ENCODE results near the gene RABEPK.
"Not testable (repeated sequence)": the region's sequence is repeated elsewhere in the genome, so short reads cannot be mapped to it uniquely, and the experiment has no call there.

The RABEPK gene

GRCh38 chr9:125200216-125201047 is at the start of gene RABEPK:
RABEPK (plus strand) TSS chr9:125200542; CDS start chr9:125203014, 2,472 bp downstream.
- DNase-seq (ENCODE audit: low read depth), result peak; percentile 77

- no peak for DNase-seq (ENCODE audit: low read depth)
Measured at GRCh38 chr9:125151730-125152129, 48.6 kb upstream of the RABEPK start.

- no peak for DNase-seq (ENCODE audit: low read depth)
Measured at GRCh38 chr9:125153712-125154367, 46.5 kb upstream of the RABEPK start.

- no peak for DNase-seq (ENCODE audit: low read depth)
Measured at GRCh38 chr9:125156551-125156950, 43.8 kb upstream of the RABEPK start.

- no peak for DNase-seq (ENCODE audit: low read depth)
Measured at GRCh38 chr9:125160750-125161149, 39.6 kb upstream of the RABEPK start.

GRCh38 chr9:125161284-125161918 is 38.9 kb upstream of the RABEPK start:
- DNase-seq (ENCODE audit: low read depth), result no peak

- not testable (repeated sequence) for DNase-seq (ENCODE audit: low read depth)
Measured at GRCh38 chr9:125162891-125163290, 37.5 kb upstream of the RABEPK start.

GRCh38 chr9:125166762-125167161 is 33.6 kb upstream of the RABEPK start:
- no peak for DNase-seq (ENCODE audit: low read depth)

GRCh38 chr9:125169895-125170294 is 30.4 kb upstream of the RABEPK start:
- DNase-seq (ENCODE audit: low read depth), result no peak

- no peak for DNase-seq (ENCODE audit: low read depth)
Measured at GRCh38 chr9:125172031-125172755, 28.1 kb upstream of the RABEPK start.

GRCh38 chr9:125176636-125177035 is 23.7 kb upstream of the RABEPK start:
- no peak for DNase-seq (ENCODE audit: low read depth)

GRCh38 chr9:125177888-125178287 is 22.5 kb upstream of the RABEPK start:
- no peak for DNase-seq (ENCODE audit: low read depth)

GRCh38 chr9:125179776-125180175 is 20.6 kb upstream of the RABEPK start:
- not testable (repeated sequence) for DNase-seq (ENCODE audit: low read depth)

GRCh38 chr9:125180876-125181275 is 19.5 kb upstream of the RABEPK start:
- no peak for DNase-seq (ENCODE audit: low read depth)

GRCh38 chr9:125181756-125182155 is 18.6 kb upstream of the RABEPK start:
- not testable (repeated sequence) for DNase-seq (ENCODE audit: low read depth)

- DNase-seq (ENCODE audit: low read depth), result no peak
Measured at GRCh38 chr9:125183054-125183453, 17.3 kb upstream of the RABEPK start.

GRCh38 chr9:125183561-125183960 is 16.8 kb upstream of the RABEPK start:
- DNase-seq (ENCODE audit: low read depth), result no peak

GRCh38 chr9:125189011-125189360 is 11.4 kb upstream of the RABEPK start:
- DNase-seq (ENCODE audit: low read depth), result no peak

GRCh38 chr9:125189361-125190289 is 10.7 kb upstream of the RABEPK start, which contains the start of gene PPP6C:
PPP6C (minus strand) TSS chr9:125189803; CDS start chr9:125189718, 85 bp downstream.
- DNase-seq (ENCODE audit: low read depth), result peak; percentile 94

GRCh38 chr9:125190361-125190801 is 10.0 kb upstream of the RABEPK start:
- no peak for DNase-seq (ENCODE audit: low read depth)

- not testable (repeated sequence) for DNase-seq (ENCODE audit: low read depth)
Measured at GRCh38 chr9:125194466-125194865, 5.9 kb upstream of the RABEPK start.
